HCT116 (cell line): ENCODE measurements around the gene ADAM19.

Experiments
- CBX3 ChIP-seq: IDR thresholded peaks from 2 replicates; pipeline ENCODE4 v1.6.1; 2012; ENCODE audit warnings: low read depth
- CTCF ChIP-seq, 3 experiments: fragments of 200-600 bp in 1 of 3; sonication (generic) in 1 of 3; IDR thresholded peaks in 2 of 3; conservative IDR thresholded peaks in 1 of 3; 2 replicates each; pipeline ENCODE4 v1.5.1; 2012 to 2017; ENCODE audit warnings: low read depth in 2 of 3, low read length in 2 of 3, antibody characterized with exemption in 1 of 3, borderline replicate concordance in 1 of 3, control low read depth in 1 of 3, mild to moderate bottlenecking in 1 of 3, mixed read lengths in 1 of 3, mixed run types in 1 of 3, moderate library complexity in 1 of 3; ENCODE audit not compliant: insufficient read depth in 1 of 3
- EGR1 ChIP-seq: IDR thresholded peaks from 2 replicates; pipeline ENCODE4 v1.6.1; 2012; ENCODE audit warnings: low read depth
- EZH2 ChIP-seq: fragments of 200-600 bp; sonication (generic); IDR thresholded peaks from 2 replicates; pipeline ENCODE4 v1.6.1; 2017; ENCODE audit warnings: antibody characterized with exemption, mixed run types
- RAD21 ChIP-seq: IDR thresholded peaks from 2 replicates; pipeline ENCODE4 v1.6.1; 2012; ENCODE audit warnings: low read depth, mild to moderate bottlenecking
- REST ChIP-seq: IDR thresholded peaks from 2 replicates; pipeline ENCODE4 v1.6.1; 2012; ENCODE audit warnings: low read depth

GRCh38 chr5:157535042-157535865, 40.3 kb downstream of the ADAM19 start:
- TF ChIP-seq CBX3: no peak
- no peak for TF ChIP-seq RAD21
- TF ChIP-seq REST: no peak
- TF ChIP-seq EZH2: no peak
- TF ChIP-seq EGR1: no peak
- no peak for TF ChIP-seq CTCF (IDR thresholded peaks at IDR 0.05 in 2 of 3, conservative IDR thresholded peaks at IDR 0.05 in 1 of 3; ENCODE audit: borderline replicate concordance in 1 of 3, insufficient read depth in 1 of 3, low read depth in 2 of 3, low read length in 2 of 3)
